Stimulated activated CD4-positive, alpha-beta T cell treated with anti-CD3 and anti-CD28 coated beads, TNF-alpha, amount 100 ng/mL, for 24 hours (primary cell): ENCODE measurements around the gene BMP6.

Experiments
- DNase-seq, 3 experiments: peaks; one replicate each; pipeline ENCODE4 v3.0.0-alpha.2; 2020; ENCODE audit warnings: low read depth in 3 of 3

The BMP6 gene

DNA sequence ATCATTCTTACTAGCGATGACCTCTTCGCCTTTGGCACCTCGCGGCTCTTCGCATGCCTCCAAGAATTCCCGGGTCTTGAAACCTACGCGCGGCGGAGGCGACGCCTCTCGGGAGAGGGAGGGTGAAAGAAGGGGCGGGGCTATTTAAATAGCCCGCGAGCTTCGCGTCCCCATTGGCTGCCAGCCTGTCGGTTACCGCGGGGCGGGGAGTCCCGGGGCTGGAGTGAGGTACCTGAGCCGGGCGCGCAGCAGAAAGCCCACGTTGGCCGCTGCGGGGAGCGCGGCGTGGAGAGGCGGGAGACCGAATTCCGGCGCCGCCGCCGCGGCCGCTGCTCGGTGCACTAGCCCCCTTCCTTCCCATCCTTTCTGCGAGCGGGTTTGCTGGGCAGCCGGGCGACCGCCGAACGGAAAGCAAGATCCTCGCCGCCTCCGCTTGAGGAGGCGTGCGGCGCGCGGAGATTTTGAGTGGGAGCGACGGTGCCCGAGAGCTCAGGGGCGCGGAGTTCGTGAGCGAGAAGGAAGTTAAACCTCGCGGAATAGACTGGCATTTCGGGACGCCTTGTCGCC lies at the start of gene BMP6:
Gene BMP6 (plus strand): TSS at position 251 of the 567 bp plus-strand sequence. CDS start 857 bp downstream, outside the sequence.
- DNase-seq: peak; percentile 5 to 62 (median 36)

DNA sequence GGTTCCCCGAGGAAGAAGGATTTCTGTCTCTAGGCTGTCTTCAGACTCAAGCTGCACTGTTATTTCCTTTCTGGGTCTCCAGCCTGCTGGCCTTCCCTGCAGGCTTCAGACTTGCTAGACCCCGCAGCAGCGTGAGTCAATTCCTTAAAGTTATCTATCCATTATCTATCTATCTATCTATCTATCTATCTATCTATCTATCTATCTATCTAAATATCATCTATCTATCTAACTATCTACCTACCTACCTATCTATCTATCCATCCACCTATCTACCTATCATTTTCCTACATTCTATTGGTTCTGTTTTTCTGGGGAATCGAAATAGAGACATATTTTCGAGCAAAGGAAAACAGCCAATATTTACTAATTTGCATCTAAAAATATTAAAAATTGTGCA lies 48.7 kb upstream of the BMP6 start:
- no peak for DNase-seq

DNA sequence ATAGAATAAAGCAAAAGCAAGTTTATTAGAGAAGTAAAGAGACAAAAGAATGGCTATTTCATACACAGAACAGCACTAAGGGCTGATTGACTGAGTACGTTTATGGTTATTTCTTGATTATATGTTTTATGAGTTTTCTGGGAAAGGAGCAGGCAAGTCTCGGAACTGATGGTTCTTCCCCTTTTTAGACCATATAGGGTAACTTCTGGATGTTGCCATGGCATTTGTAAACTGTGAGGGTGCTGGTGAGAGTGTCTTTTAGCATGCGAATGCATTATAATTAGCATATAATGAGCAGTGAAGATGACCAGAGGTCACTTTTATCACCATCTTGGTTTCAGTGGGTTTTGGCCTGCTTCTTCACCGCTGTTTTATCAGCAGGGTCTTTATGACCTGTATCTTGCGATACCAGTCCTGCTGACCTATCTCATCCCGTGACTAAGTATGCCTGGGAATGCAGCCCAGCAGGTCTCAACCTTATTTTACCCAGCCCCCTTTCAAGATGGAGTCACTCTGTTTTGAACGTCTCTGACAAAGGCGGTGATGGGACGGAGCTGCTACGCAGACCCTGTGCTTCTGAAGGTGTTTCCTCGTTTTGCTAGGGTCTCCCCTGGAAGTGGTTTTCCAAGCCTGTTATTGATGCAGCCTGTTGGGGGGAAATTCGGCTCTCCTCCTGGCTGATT lies 45.4 kb upstream of the BMP6 start:
- DNase-seq: no peak

DNA sequence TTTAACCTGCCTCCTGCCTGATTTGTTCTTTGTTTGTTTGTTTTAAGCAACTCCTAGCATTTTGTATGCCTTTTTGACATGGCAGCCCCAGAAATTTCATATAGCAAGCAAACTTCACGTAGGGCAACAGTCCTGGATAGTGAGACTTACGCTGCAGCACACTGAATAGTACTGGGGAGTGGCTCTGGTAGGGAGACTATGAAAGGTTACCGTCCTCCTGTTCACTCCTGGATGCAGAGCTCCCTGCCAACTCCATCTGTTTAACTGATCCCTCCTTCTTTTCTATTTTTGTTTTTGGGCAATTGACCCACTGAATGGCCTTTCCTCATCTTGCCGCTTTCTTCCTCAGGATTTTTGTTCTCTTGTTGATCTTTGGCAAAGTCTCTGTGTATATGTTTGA lies 44.5 kb upstream of the BMP6 start:
- no peak for DNase-seq

DNA sequence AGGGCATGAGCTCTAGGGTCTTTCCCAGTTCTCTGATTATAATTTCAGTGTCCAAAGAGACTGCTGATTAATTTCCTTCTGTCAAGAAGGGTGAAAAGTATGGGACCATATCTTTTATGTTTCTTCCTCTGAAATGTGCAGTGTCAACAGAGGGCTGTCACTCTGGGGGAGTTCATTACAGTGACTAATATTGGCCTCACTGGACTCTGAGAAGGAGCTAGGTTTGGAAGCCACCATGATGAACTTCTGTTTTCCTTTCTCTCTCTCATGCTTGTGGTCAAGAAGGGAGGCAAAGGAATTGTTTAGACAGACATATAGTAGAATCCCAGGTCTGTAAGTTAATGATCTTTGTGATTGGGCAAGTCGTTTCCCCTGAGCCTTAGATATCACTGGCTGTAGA lies 41.8 kb upstream of the BMP6 start:
- no peak for DNase-seq

DNA sequence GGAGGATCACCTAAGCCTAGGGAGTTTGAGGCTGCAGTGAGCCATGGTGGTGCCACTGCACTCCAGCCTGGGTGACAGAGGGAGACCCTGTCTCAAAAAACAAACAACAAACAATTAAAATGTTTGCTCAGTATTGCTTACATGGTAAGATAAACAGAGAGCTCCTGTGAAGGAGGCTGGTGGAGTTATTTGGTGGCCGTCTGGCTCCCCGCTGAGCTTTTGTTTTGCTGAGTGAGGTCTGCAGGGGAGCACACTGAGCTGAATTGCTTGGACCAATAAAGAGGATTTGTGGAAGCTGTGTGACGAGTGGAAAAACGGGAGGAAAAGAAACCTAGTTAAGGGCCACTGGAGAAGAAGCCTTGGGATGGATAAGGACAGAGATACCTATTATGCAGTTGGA lies 41.1 kb upstream of the BMP6 start:
- no peak for DNase-seq

DNA sequence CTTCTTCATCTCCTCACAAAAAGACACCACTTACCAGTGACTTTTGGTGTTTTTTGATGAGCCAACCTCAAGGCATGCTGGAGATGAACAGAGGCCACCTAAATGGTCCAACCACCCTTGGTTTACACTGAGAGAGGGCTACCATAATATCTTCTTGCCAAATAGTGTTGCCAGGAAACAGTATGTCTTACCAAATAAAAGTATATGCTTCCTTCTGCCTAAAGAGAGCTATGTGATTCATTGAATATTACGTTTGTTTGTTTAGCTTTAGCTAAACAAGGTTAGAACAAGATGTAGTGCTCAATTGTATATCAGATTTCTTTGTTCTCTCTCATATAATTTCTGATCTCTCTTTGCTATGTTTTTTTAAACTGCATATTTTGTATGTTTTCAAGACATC lies 40.6 kb upstream of the BMP6 start:
- DNase-seq: no peak

DNA sequence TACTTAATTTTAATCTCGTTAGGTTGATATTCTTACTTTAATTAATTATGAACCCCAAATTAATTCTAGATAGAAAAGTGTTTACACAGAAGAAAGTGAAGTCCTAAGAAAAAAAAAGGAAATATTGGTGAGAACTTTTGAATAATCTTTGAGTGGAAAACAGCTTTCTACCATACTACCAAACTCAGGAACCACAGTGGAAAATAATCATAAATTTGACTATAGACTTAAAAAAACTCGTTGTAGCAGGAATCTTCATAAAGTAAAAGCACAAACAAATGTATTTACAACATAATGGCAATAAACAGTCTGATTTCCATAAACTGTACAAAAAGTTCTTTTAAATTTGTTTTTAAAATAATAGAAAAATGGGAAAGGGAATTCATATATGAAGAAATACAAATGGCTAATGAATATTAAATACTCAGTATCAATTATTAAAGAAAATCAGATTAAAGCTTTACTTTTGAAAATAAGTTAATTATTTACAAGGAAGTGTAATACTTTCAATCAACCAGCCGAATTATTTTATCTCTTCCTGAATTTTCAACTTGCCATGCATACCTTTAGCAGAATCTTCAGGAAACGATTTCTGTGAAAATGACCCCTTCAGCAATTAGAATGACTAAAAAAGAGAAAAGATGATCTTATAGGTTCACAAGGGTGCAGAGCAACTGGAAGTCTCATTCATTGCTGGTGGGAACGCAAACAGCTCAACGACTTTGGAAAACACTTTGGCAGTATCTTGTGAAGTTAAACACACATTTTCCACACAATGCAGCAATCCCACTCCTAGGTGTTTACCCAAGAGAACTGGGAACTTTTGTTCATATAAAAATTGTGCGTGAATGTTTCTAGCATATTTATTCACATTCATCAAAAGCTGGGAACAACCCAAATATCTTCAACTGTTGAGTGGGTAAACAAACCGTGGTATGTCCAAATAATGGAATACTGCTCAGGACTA lies 38.5 kb upstream of the BMP6 start:
- DNase-seq: no peak

DNA sequence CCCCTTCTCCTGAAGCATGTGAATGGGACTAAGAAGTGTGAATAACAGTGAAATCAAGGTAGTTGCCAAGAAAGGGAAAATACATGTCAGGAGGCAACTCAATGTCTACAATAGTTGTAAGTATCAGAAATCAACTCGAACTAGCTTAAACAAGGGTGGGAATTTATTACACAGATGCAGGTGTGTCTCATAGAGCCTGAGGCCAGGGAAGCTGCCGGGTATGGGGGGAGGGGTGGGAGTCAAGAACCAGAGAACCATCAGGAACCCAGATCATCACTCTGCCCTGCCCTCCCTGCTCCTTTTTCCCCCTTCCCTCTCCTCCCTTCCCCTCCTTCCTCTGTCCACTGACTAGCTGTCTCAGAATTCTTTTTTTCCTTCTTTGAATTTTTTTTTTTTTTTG lies 34.9 kb upstream of the BMP6 start:
- no peak for DNase-seq

DNA sequence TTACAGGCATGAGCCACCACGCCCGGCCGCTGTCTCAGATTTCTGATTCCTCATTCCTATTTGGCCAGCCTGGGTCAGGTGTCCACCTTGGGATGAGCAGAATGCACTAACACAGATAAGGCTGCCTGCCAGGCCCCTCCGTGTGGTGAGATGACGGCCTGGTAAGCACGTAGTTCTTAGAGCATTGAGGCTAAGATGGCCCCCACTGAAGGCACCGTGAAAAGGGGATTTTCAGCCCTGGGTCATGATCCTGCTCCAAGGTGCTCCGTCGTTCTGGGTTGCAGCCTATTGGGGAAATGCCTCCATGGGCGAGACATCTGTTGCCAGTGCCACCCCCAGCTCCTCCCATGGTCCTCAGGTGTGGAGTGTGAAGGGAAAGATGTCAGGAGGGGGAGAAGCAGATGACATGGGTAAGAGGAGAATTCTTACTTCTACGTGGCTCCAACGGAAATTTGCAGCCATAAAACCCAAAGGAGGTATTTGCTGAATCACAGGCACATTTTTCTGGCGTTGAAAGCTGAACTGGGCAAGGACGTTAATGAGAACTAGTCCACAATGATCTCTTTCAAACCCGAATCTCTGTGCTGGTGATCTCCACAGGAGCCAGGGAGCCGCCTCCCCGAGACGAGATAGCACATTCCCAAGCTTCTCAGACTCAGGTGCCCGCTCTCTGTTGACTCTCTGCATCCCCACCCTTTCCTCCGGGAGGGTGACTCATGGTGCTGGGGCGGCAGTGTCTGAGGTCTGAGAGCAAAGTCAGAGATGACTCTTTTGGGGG lies 34.0 kb upstream of the BMP6 start:
- no peak for DNase-seq

DNA sequence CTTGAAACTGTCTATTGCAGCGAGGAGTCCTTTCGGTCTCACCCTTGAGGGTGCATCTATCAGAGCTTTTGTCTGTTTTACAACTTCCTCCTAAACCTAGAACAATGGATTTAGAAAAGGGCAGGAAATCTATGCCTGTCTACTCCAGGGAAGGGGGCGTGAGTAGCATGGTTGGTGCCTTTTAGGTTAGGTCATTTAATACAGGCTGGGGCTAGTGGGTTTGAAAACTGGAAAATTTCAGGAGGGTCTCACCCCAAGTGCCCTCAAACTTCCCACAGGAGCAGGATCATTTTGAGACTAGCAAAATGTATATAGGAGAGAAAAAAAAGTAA lies 33.5 kb upstream of the BMP6 start:
- no peak for DNase-seq

DNA sequence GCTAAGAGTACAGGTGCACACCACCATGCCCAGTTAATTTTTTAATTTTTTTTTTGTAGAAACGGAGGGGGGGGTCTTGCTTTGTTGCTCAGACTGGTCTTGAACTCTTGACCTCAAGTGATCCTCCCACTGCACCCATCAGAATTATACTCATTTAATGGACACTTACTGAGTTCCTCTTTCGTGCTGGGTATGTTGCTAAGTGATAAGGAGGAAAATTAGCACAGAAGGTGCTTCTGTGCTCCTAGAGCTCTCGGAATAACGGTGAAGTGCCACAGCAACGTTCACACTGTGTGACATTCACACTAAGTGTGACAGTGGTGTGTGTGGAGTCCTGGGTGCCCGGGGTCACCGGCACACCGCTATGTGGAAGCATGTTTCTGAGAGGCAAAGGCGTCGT lies 32.1 kb upstream of the BMP6 start:
- DNase-seq: no peak

DNA sequence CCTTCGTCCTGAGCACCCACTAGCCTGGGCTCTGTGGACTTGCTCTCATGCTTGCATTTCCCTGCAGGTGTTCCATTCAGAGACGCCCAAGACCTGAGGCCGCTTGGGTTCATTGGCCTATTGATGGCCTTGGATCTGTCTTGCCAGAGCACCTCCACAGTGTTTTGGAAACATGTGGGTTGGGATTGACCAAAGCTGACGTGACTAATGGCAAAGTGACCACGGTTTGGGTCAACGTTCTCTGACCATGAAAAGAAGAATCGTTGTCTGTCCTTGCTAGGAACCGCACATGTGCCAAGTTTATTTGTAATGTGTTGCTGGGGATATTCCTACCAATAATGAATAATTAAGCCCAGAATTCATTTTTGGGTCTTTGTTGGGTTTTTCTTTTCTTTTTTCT lies 29.8 kb upstream of the BMP6 start:
- DNase-seq: no peak

DNA sequence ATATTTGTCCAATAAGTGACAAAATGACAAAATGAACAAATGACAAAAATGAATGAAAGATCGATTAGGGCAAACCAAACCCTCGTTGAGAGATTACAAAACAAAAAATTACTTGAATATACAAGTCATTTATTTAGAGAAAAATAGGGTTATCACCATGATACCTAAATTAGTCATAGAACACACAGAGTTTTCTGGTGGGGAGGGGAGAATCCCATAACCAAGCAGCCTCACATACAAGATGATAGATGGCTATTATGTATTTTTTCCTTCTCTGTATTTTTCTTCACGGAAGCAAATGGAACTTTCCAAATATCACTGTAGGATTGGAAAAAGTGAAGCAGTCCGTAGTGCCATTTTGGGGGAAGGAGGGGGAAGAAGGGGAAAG lies 28.5 kb upstream of the BMP6 start:
- no peak for DNase-seq

DNA sequence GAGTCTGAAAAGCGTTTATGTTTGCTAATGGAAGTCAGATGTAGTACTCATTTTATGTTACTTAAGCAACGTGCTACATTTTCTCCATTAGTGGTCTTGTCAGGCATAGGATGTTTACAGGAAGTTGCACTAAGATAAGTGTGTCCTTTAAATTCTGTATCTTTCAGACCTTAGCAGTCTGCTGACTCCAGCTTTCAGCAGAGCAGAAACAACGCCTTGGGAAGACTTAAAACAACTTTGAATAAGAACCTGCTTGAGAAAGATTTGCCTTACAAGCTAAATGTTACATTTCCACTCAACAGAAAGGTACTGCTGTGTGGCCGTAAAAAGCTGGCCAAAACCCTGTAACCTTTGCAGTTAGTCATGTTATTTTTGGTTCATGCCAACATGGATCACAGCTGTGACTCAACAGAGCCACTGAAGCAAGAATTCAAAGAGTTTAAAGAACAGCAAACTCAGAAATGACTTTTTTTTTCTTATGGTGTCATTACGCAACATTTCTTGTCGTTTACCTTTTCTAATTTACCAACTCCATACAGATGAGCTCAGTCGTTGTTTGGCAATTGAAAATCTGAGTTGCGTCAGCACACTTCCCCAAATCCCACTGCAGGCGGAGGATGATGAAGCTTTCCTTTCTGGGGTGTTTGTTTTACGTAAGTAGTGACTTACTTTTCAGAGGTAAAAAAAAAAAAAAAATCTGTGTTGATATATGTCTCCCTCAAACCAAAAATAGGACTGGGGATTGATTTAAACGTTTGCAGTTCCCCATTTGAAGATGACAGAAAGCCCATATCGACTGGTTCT lies 27.9 kb upstream of the BMP6 start:
- no peak for DNase-seq

DNA sequence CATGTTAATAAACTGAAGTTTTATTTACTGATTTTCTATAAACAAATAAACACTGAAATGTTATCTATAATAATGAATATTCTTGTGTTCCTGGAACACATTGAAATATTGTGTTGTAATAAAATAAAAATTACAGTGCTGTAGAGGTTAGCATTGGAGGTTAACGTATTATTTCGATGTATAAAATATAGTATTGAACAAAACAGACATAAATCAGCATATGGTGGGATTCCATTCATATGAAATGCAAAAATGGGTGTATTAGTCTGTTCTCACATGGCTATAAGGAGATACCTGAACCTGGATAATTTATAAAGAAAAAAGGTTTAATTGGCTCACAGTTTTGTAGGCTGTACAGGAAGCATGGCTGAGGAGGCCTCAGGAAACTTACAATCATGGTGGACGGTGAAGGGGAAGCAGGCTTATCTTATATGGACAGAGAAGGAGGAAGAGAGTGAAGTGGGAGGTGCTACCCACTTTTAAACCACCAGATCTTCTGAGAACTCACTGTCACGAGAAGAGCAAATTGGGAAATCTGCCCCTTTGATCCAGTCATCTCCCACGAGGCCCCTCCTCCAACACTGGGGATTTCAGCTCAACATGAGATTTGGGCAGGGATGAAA lies 24.6 kb upstream of the BMP6 start:
- DNase-seq: no peak

DNA sequence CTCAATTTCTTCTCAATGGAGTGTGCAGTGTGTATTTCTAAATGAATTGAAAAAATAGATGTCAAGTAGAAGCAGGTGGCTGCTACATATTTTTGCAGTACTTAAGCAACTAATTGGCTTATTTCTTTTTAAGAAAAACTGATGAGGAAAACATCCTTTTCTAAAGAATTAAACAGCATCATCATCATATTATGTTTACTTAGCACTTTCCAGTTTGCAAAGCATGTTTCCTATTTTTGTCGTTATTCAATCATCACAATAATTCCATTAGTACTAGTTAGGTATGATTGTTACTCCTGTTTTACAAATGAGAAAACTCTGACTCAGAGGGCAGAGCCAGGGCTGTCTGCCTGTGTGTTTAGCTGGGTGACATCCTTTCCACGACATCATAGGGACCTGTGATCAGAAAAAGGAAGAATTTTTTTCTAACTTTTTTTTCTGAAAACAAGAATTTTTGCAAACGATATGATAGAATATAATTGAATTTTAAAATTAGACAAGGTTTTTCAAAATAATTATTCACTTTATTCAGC lies 22.7 kb upstream of the BMP6 start:
- DNase-seq: no peak

DNA sequence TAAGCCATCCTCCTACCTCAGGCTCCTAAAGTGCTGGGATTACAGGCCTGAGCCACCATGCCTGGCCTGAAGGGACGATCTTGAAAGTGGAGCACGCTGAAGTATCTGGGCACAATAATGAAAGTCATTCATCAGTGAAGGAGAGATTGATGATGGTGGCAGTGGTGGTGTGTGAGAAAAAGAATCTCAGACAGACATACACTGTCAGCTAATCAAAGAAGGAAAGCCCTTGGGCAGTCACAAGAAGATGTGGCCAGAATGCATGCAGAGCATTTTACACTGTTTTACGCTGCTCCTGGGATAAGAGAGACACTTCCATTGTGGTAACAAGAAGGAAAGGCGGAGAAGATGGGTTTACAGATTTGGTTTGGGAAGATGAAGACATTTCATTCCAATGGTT lies 20.4 kb upstream of the BMP6 start:
- no peak for DNase-seq

DNA sequence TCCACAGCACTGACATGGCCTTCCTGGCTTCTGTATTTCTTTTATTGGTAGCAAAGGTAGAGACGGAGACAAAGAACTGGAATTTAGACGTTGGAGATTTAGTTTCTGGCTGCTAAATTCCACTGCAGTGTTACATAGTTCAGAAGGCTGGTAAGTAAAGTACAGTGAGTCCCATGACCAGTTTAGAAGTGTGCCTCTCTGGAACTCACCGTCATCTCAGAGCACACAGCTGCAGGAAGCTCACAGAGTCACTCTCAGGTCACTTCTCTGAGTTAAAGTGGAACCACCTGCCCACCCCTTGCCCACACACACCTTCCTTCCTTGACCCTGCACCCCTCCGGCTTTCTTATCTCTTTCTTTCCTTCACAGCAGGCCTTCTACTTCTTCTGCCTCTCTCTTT lies 19.6 kb upstream of the BMP6 start:
- DNase-seq: no peak

DNA sequence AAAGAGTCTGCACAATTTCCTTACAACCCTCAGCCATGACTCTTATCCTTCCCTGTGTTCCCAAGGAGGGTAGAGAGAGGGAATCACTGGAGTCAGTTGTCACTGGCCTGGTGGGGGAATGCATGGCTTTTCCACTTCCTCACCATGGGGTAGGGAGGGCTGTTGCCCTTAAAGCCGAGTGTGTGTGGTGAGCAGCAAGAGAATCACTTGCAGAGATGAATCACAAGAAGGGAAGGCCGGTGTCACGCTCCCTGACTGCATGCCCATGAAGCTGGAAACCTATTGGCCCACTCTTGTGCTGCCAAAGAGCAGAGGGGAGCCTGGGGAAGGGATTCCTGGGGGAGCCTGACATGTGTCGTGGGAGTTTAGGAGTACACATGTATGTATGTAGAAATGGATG lies 18.1 kb upstream of the BMP6 start:
- no peak for DNase-seq
